Loucy (cell line): Measurements from ENCODE around the gene LRCH1.
"Not testable (repeated sequence)": the region's sequence is repeated elsewhere in the genome, so short reads cannot be mapped to it uniquely, and the experiment has no call there.

ENCODE experiments used
- H2AFZ ChIP-seq: fragments of 200-600 bp; sonication (generic); 2 replicates; pipeline ENCODE4 v1.6.0; 2016; ENCODE audit warnings: antibody characterized with exemption, mild to moderate bottlenecking, low read length, moderate library complexity
- H3F3A ChIP-seq: fragments of 200-600 bp; 2 replicates; pipeline ENCODE4 v1.6.0; 2016; ENCODE audit warnings: antibody characterized with exemption, low read depth, mild to moderate bottlenecking
- H3K27me3 ChIP-seq: fragments of 200-600 bp; sonication (generic); 2 replicates; pipeline ENCODE4 v1.6.1; 2014; ENCODE audit warnings: low read length, mild to moderate bottlenecking; ENCODE audit not compliant: insufficient read depth, poor library complexity, severe bottlenecking
- H3K36me3 ChIP-seq: fragments of 200-600 bp; sonication (generic); 2 replicates; pipeline ENCODE4 v1.6.1; 2016; ENCODE audit warnings: low read length; ENCODE audit not compliant: insufficient read depth
- H3K4me1 ChIP-seq: fragments of 200-600 bp; sonication (generic); 2 replicates; pipeline ENCODE4 v1.5.1; 2014; ENCODE audit warnings: low read length, mild to moderate bottlenecking; ENCODE audit not compliant: insufficient read depth, poor library complexity, severe bottlenecking
- H3K4me2 ChIP-seq: fragments of 200-600 bp; sonication (generic); 2 replicates; pipeline ENCODE4 v1.6.0; 2014; ENCODE audit warnings: antibody characterized with exemption, low read length, low read depth, mild to moderate bottlenecking; ENCODE audit not compliant: poor library complexity, severe bottlenecking
- H3K4me3 ChIP-seq: fragments of 200-600 bp; sonication (generic); 2 replicates; pipeline ENCODE4 v1.5.1; 2014; ENCODE audit warnings: low read length, mild to moderate bottlenecking, mixed read lengths; ENCODE audit not compliant: poor library complexity, severe bottlenecking
- H3K79me2 ChIP-seq: fragments of 200-600 bp; sonication (generic); 2 replicates; pipeline ENCODE4 v1.6.1; 2014; ENCODE audit warnings: low read length; ENCODE audit not compliant: insufficient read depth
- H3K9ac ChIP-seq: fragments of 200-600 bp; sonication (generic); 2 replicates; pipeline ENCODE4 v1.6.0; 2014; ENCODE audit warnings: mild to moderate bottlenecking, low read depth, low read length, moderate library complexity; ENCODE audit not compliant: poor library complexity, severe bottlenecking
- H3K9me2 ChIP-seq: fragments of 200-600 bp; sonication (generic); replicated peaks from 2 replicates; pipeline ENCODE4 v1.6.1; 2016; ENCODE audit warnings: low read depth, low read length, mixed read lengths
- H3K9me3 ChIP-seq: fragments of 200-600 bp; sonication (generic); 2 replicates; pipeline ENCODE4 v1.6.1; 2014; ENCODE audit warnings: mild to moderate bottlenecking, antibody characterized with exemption, low read length, low read depth; ENCODE audit not compliant: insufficient read depth
- H4K20me1 ChIP-seq: fragments of 200-600 bp; sonication (generic); 2 replicates; pipeline ENCODE4 v1.6.0; 2014; ENCODE audit warnings: antibody characterized with exemption, low read length, mild to moderate bottlenecking; ENCODE audit not compliant: insufficient read depth, poor library complexity, severe bottlenecking
- CTCF ChIP-seq: fragments of 200-600 bp; sonication (generic); conservative IDR thresholded peaks from 2 replicates; pipeline ENCODE4 v1.5.1; 2014; ENCODE audit warnings: mild to moderate bottlenecking, antibody characterized with exemption, low read length
- EZH2phosphoT487 ChIP-seq: fragments of 200-600 bp; IDR thresholded peaks from 2 replicates; pipeline ENCODE4 v1.6.1; 2018; ENCODE audit warnings: antibody characterized with exemption, mild to moderate bottlenecking, moderate library complexity, borderline replicate concordance

LRCH1 gene

GRCh38 chr13:46753917-46754316 lies 200.9 kb downstream of the LRCH1 start:
- Histone ChIP-seq H3K4me3 (no peak overlapping the region), H3K27me3 (peaks cover 5% of the 10 kb centered on the region), H4K20me1 (no peaks in the 10 kb centered on the region), H3K4me1 (peaks cover 31% of the 10 kb centered on the region), H3K9me2 (no peaks in the 10 kb centered on the region), H3K9me3 (no peaks in the 10 kb centered on the region), H2AFZ (no peak overlapping the region), H3K4me2 (no peak overlapping the region), H3F3A (0 out of 2 replicates have a peak, but pooled peaks cover 5% of the 10 kb centered on the region), H3K36me3 (0 out of 2 replicates have a peak, but pooled peaks cover 3% of the 10 kb centered on the region), H3K9ac (no peak overlapping the region), H3K79me2 (no peaks in the 10 kb centered on the region)
- TF ChIP-seq EZH2phosphoT487 (no peak), CTCF (no peak)

DNA sequence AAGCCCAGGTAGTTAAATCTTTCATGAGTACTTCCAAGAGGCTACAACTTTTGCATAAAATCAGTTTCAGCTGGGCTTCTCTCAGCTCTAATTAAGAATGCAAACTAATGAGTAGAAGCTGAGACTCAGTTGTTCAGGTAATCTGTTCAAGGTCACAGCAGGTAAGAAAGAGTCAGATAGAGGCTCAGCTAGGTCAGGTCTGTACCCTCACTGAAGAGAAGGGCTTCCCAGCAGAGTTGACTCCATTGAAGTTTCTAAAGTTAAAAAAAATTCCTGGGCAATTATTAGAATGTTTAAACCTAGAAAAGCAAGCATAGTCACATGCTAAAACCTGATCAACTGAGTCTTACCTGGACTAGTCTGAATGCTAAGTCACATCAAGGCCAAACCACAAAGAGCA lies 201.8 kb downstream of the LRCH1 start:
- peaks cover 5% of the 10 kb centered on the region for H3K27me3 ChIP-seq
- no peaks in the 10 kb centered on the region for H3K9me2 ChIP-seq
- no peaks in the 10 kb centered on the region for H3K79me2 ChIP-seq
- H3K4me1 ChIP-seq = peaks cover 23% of the 10 kb centered on the region
- no peak overlapping the region for H3K4me2 ChIP-seq
- 0 out of 2 replicates have a peak, but pooled peaks cover 5% of the 10 kb centered on the region for H3F3A ChIP-seq
- H4K20me1 ChIP-seq = no peaks in the 10 kb centered on the region
- H3K36me3 ChIP-seq = 0 out of 2 replicates have a peak, but pooled peaks cover 3% of the 10 kb centered on the region
- no peak for TF ChIP-seq EZH2phosphoT487
- TF ChIP-seq CTCF = no peak
- H3K4me3 ChIP-seq = no peak overlapping the region
- no peak overlapping the region for H2AFZ ChIP-seq
- H3K9ac ChIP-seq = no peak overlapping the region
- H3K9me3 ChIP-seq = no peaks in the 10 kb centered on the region

DNA sequence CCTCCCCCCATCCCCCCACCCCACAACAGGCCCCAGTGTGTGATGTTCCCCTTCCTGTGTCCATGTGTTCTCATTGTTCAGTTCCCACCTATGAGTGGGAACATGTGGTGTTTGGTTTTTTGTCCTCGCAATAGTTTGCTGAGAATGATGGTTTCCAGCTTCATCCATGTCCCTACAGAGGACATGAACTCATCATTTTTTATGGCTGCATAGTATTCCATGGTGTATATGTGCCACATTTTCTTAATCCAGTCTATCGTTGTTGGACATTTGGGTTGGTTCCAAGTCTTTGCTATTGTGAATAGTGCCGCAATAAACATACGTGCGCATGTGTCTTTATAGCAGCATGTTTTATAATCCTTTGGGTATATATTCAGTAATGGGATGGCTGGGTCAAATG lies 202.5 kb downstream of the LRCH1 start:
- H2AFZ ChIP-seq, H3K9ac ChIP-seq, H3K9me2 ChIP-seq, H3K4me2 ChIP-seq, H3K79me2 ChIP-seq, H3K9me3 ChIP-seq, H3K4me3 ChIP-seq, H3K36me3 ChIP-seq, H3F3A ChIP-seq, H3K27me3 ChIP-seq, H4K20me1 ChIP-seq: not testable (repeated sequence)
- peaks cover 16% of the 10 kb centered on the region for H3K4me1 ChIP-seq

GRCh38 chr13:46756977-46757376 lies 204.0 kb downstream of the LRCH1 start:
- peaks cover 5% of the 10 kb centered on the region for H3K27me3 ChIP-seq
- no peak overlapping the region for H2AFZ ChIP-seq
- no peaks in the 10 kb centered on the region for H3K36me3 ChIP-seq
- TF ChIP-seq EZH2phosphoT487 (no peak), CTCF (no peak)
- no peak overlapping the region for H3K4me2 ChIP-seq
- H3F3A ChIP-seq = no peaks in the 10 kb centered on the region
- no peaks in the 10 kb centered on the region for H4K20me1 ChIP-seq
- no peaks in the 10 kb centered on the region for H3K9me3 ChIP-seq
- peaks cover 6% of the 10 kb centered on the region for H3K4me1 ChIP-seq
- no peak overlapping the region for H3K9ac ChIP-seq
- no peaks in the 10 kb centered on the region for H3K79me2 ChIP-seq
- H3K4me3 ChIP-seq = no peak overlapping the region
- no peaks in the 10 kb centered on the region for H3K9me2 ChIP-seq
